ENCODE measurements around the gene LRP1B. TPM values are rescaled to one million over a fixed set of nuclear protein-coding genes. Genes with fewer than 3 reads are reported as not detected.

LRP1B gene
- total RNA-seq, 6 experiments from 2014 or later, result 0.06 to 1.7 (median 0.15) TPM; not detected in 1

GRCh38 chr2:141455877-141456276 lies 674.9 kb downstream of the LRP1B start:
- Histone ChIP-seq H3K36me3 (no peaks in the 10 kb centered on the region), H3K27ac (no peak overlapping the region), H3K27me3 (no peaks in the 10 kb centered on the region), H3K4me1 (no peaks in the 10 kb centered on the region), H3K4me3 (no peak overlapping the region), H3K9me3 (no peaks in the 10 kb centered on the region)
- DNase-seq (no peak), ATAC-seq (no peak)
- TF ChIP-seq POLR2A (IDR thresholded peaks at IDR 0.05) (no peak), CTCF (IDR thresholded peaks at IDR 0.05) (no peak)
- intact Hi-C loops (cut with DNase I), result no loop called here
- 0% methylated on average over 1 of the region's 2 CpGs for WGBS (ENCODE audit: insufficient coverage, low coverage, low lambda C conversion rate, missing lambda C conversion rate)

GRCh38 chr2:141455211-141455826 lies 675.5 kb downstream of the LRP1B start:
- H3K9me3 ChIP-seq, result no peaks in the 10 kb centered on the region
- no peaks in the 10 kb centered on the region for H3K27me3 ChIP-seq
- intact Hi-C loops (cut with DNase I), result no loop called here
- TF ChIP-seq CTCF (IDR thresholded peaks at IDR 0.05) (no peak), POLR2A (IDR thresholded peaks at IDR 0.05) (no peak)
- ATAC-seq (no peak), DNase-seq (no peak)
- H3K27ac ChIP-seq, result no peak overlapping the region
- 63% methylated on average over 7 of the region's 7 CpGs for WGBS (ENCODE audit: insufficient coverage, low coverage, low lambda C conversion rate, missing lambda C conversion rate)
- H3K36me3 ChIP-seq, result no peaks in the 10 kb centered on the region
- H3K4me3 ChIP-seq, result no peak overlapping the region
- H3K4me1 ChIP-seq, result no peaks in the 10 kb centered on the region

- Histone ChIP-seq H3K36me3 (no peaks in the 10 kb centered on the region), H3K4me1 (no peaks in the 10 kb centered on the region), H3K9me3 (no peaks in the 10 kb centered on the region), H3K4me3 (no peak overlapping the region), H3K27ac (no peak overlapping the region), H3K27me3 (no peaks in the 10 kb centered on the region)
- no peak for TF ChIP-seq CTCF (IDR thresholded peaks at IDR 0.05)
- no peak for TF ChIP-seq POLR2A (IDR thresholded peaks at IDR 0.05)
- no peak for DNase-seq
- no peak for ATAC-seq
- WGBS (ENCODE audit: insufficient coverage, low coverage, low lambda C conversion rate, missing lambda C conversion rate), result 72% methylated on average over 16 of the region's 17 CpGs
- intact Hi-C loops (cut with DNase I), result no loop called here
These were observed 690.7 kb downstream of the LRP1B start for GRCh38 chr2:141440072-141440635.

GRCh38 chr2:141439524-141439923 lies 691.3 kb downstream of the LRP1B start:
- Histone ChIP-seq H3K27me3 (no peaks in the 10 kb centered on the region), H3K9me3 (no peaks in the 10 kb centered on the region), H3K36me3 (no peaks in the 10 kb centered on the region), H3K4me3 (no peak overlapping the region), H3K27ac (no peak overlapping the region), H3K4me1 (no peaks in the 10 kb centered on the region)
- no peak for TF ChIP-seq CTCF (IDR thresholded peaks at IDR 0.05)
- ATAC-seq (no peak), DNase-seq (no peak)
- intact Hi-C loops (cut with DNase I), result no loop called here

All from right lobe of liver (tissue), 6 donors.